Natural killer cell treated with Interleukin-12 subunit alpha and Interleukin-12 subunit beta and Interleukin-15 and Interleukin-18, amount 100 ng/mL, for 72 hours (primary cell): ENCODE data around the gene SNRNP25. TPM values are rescaled to one million over a fixed set of nuclear protein-coding genes. Genes with fewer than 3 reads are reported as not detected.

Source experiments
- ATAC-seq, 2 donors: fragments of 150-1000 bp; cut with Tn5 transposase in 1 of 2; sonication (Bioruptor Pico), chemical (Tn5 transposase) in 1 of 2; 2 replicates each; pipeline ENCODE4 v1.10.0; 2021
- DNase-seq: peaks from one replicate; pipeline ENCODE4 v3.0.0; 2022; ENCODE audit warnings: low spot score
- H3K27ac Mint-ChIP-seq, 2 donors: 1 replicate in 1 of 2; 2 replicates in 1 of 2; pipeline ENCODE4 v1.8.0; 2022; ENCODE audit warnings: mixed read lengths in 2 of 2, mild to moderate bottlenecking in 1 of 2, moderate library complexity in 1 of 2
- H3K27me3 Mint-ChIP-seq, 2 donors: 1 replicate in 1 of 2; 2 replicates in 1 of 2; pipeline ENCODE4 v1.8.0; 2022; ENCODE audit warnings: mixed read lengths in 2 of 2
- H3K36me3 Mint-ChIP-seq: one replicate; pipeline ENCODE4 v1.8.0; 2022; ENCODE audit warnings: mixed read lengths
- H3K4me1 Mint-ChIP-seq, 2 donors: 1 replicate in 1 of 2; 2 replicates in 1 of 2; pipeline ENCODE4 v1.8.0; 2022; ENCODE audit warnings: low read depth in 2 of 2, mixed read lengths in 2 of 2, mild to moderate bottlenecking in 1 of 2
- H3K4me3 Mint-ChIP-seq: one replicate; pipeline ENCODE4 v1.8.0; 2022; ENCODE audit warnings: mixed read lengths
- H3K9me3 Mint-ChIP-seq: 2 replicates; pipeline ENCODE4 v1.8.0; 2022; ENCODE audit warnings: mixed read lengths
- total RNA-seq, 2 donors: library from RNA; stranded (reverse); gene quantifications; one replicate each; pipeline ENCODE4 v1.2.3, GENCODE V29; 2022

The SNRNP25 gene
- total RNA-seq, 2 donors from 2014 or later: 35.6 to 39.8 TPM

DNA sequence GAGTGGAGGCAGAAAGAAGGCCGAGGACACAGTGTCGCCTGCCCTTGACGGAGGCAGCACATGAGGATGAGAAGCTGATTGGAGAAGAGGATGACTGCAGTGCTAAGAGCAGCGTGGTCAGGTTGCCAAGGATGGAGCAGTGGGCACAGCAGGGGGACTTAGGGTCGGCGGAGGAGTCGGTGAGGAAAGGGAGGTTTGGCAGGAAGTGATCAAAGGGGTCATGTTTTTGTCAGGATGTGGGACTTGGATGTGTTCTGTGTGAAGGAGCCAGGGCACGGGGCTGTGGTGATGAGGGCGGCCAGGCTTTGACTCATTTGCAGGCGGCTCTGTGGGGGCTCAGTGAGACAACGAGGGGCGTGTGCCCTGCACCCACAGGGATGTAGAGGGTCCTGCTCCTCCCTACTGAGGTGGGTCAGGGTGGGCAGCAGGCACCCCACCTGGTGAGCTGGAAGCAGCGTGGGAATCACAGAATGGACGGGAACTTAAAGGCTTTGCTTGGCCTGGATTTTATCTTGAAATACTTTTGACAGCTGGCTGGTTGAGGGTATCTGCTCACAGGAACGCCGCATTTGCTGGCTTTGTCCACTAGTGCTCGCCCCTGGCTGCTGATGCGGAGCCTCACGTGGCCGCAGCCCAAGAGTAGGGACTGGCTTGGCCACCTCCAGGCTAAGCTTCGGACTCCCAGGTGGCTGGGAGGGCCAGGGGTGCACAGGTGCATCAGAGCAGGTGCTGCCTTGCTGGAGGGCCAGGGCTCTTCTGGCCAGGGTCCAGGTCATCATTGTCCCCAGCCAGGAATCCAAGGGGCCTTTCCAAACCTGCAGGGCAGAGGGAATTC lies 30.4 kb downstream of the SNRNP25 start:
- peak overlapping the region; percentile 84 to 91 for H3K27ac Mint-ChIP-seq
- no peaks in the 10 kb centered on the region for H3K36me3 Mint-ChIP-seq
- H3K4me1 Mint-ChIP-seq: peaks cover 22 to 41% of the 10 kb centered on the region in 2 donors
- ATAC-seq (peak in 1 of 2 donors; percentile 57), DNase-seq (no peak)
- H3K4me3 Mint-ChIP-seq: peak overlapping the region; percentile 74
- no peaks in the 10 kb centered on the region for H3K9me3 Mint-ChIP-seq
- no peaks in the 10 kb centered on the region for H3K27me3 Mint-ChIP-seq

DNA sequence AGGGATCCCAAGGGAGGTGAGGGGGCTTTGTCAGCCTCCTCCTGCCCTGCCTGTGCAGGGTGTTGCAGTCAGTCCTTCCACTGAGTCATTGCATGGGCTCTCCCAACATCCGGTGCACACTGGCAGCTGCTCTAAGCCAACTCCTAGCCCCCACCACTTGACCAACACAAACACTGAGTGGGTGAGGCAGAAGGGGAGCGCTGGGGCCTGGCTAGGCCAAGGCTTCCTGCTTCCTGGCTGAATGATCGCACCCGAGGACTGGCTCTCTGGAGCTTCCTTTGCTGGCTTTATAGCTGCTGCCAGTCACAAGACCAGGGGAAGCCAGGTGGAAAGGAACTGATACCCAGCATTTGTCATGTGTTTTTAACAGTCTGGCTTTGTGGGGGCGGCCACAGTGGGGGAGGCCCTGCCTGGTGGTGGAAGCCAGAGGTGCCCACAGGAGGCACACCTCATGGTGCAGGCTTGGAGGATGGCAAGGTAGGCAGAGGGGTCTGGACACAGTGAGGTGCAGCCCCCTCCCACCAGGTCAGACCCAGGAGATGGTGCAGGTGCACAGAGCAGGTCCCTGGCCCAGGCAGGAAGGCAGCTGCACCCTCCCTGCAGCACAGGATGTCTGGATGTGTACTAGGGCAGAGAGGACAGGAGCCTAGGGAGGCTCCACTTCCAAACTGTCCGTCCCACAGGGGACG lies 31.2 kb downstream of the SNRNP25 start:
- Mint-ChIP-seq H3K36me3 (no peaks in the 10 kb centered on the region), H3K9me3 (no peaks in the 10 kb centered on the region), H3K27ac (peak overlapping the region; percentile 84 to 91), H3K4me3 (peak overlapping the region; percentile 50), H3K27me3 (no peaks in the 10 kb centered on the region), H3K4me1 (peaks cover 19 to 32% of the 10 kb centered on the region in 2 donors)
- peak; percentile 92 to 95 for ATAC-seq
- DNase-seq: peak; percentile 86

DNA sequence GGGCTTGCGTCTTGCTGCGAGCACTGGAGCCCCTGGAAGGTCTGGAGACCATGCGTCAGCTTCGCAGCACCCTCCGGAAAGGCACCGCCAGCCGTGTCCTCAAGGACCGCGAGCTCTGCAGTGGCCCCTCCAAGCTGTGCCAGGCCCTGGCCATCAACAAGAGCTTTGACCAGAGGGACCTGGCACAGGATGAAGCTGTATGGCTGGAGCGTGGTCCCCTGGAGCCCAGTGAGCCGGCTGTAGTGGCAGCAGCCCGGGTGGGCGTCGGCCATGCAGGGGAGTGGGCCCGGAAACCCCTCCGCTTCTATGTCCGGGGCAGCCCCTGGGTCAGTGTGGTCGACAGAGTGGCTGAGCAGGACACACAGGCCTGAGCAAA lies 31.8 kb downstream of the SNRNP25 start:
- DNase-seq (no peak), ATAC-seq (no peak)
- H3K4me3 Mint-ChIP-seq: no peak overlapping the region
- no peaks in the 10 kb centered on the region for H3K9me3 Mint-ChIP-seq
- peak overlapping the region in 1 of 2 donors; percentile 84 for H3K27ac Mint-ChIP-seq
- peaks cover 19 to 29% of the 10 kb centered on the region in 2 donors for H3K4me1 Mint-ChIP-seq
- no peaks in the 10 kb centered on the region for H3K27me3 Mint-ChIP-seq
- H3K36me3 Mint-ChIP-seq: no peaks in the 10 kb centered on the region

- Mint-ChIP-seq H3K27ac (peak overlapping the region; percentile 46 to 69), H3K4me3 (no peak overlapping the region), H3K27me3 (no peaks in the 10 kb centered on the region), H3K36me3 (no peaks in the 10 kb centered on the region), H3K9me3 (no peaks in the 10 kb centered on the region), H3K4me1 (peaks cover 19 to 28% of the 10 kb centered on the region in 2 donors)
- no peak for ATAC-seq
- no peak for DNase-seq
Measured at GRCh38 chr16:85865-86264, 32.2 kb downstream of the SNRNP25 start.

DNA sequence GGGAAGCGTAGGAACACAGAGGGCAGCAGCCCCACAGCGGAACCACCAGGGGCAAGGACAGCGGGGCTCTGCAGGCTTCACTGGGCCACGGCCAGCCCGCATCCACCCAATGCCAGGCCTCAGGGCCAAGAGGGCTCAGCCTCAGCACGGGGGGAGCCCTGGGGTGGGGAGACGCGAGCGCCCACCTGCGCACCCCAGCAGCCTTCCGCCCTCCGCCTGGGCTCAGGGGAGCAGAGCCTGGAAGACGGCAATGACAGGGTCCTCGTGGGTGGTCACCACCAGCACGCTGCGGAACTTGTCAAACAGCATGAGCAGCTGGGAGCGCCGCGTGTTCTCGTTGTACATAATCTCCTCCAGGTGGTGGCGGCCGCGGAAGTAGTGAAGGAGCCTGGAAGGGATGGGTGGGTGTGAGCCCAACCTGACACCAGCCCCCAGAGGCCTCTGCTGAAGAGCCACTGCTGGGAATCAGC lies 32.9 kb downstream of the SNRNP25 start:
- DNase-seq (no peak), ATAC-seq (no peak)
- H3K27ac Mint-ChIP-seq: peak overlapping the region in 1 of 2 donors; percentile 69
- peaks cover 19 to 26% of the 10 kb centered on the region in 2 donors for H3K4me1 Mint-ChIP-seq
- no peaks in the 10 kb centered on the region for H3K27me3 Mint-ChIP-seq
- no peaks in the 10 kb centered on the region for H3K36me3 Mint-ChIP-seq
- no peak overlapping the region for H3K4me3 Mint-ChIP-seq
- H3K9me3 Mint-ChIP-seq: no peaks in the 10 kb centered on the region

DNA sequence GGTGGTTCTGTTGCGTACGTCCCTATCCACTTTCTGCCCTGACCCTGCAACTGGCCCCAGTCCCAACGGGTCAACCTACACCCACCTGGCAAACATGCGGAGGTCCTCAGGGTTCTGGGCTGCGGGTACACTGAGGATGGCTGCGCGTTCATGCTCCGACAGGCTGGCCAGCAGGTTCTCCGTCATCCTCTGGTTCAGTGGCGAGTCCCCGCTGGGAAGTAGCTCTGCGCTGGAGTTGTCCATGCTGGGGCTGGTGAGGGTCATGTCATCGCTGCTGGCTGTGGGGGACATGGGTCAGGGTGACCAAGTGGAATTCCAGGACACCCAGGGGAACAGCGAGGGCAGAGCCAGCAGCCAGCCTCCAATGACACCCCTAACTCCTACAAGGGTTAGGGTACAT lies 35.0 kb downstream of the SNRNP25 start:
- Mint-ChIP-seq H3K27ac (no peak overlapping the region), H3K4me3 (no peak overlapping the region), H3K9me3 (no peaks in the 10 kb centered on the region), H3K36me3 (no peaks in the 10 kb centered on the region), H3K27me3 (no peaks in the 10 kb centered on the region), H3K4me1 (peaks cover 16 to 19% of the 10 kb centered on the region in 2 donors)
- no peak for DNase-seq
- no peak for ATAC-seq

- peaks cover 6 to 10% of the 10 kb centered on the region in 2 donors for H3K4me1 Mint-ChIP-seq
- ATAC-seq (no peak), DNase-seq (no peak)
- no peak overlapping the region for H3K27ac Mint-ChIP-seq
- H3K9me3 Mint-ChIP-seq: no peaks in the 10 kb centered on the region
- no peak overlapping the region for H3K4me3 Mint-ChIP-seq
- no peaks in the 10 kb centered on the region for H3K36me3 Mint-ChIP-seq
- no peaks in the 10 kb centered on the region for H3K27me3 Mint-ChIP-seq
Measured at GRCh38 chr16:89391-90302, 36.0 kb downstream of the SNRNP25 start.

DNA sequence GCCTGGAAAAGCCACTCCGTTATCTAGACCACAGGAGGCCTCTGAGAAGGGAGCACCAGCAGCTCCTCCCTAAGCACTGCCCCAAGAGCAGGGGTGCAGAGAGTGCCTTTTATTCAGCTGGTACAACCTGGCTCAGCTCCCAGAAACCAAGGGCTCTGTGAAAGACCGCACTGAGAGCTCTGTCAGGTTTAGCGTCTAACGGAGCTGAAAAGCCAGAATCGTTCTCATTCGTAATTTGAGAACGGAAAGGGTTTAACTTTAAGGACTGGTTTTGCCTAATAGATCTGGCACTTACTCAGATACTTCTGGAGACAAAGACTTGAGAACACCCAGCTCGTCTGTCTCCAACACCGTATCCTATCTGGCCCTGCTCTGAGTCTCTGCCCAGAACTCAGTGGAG lies 37.9 kb downstream of the SNRNP25 start:
- Mint-ChIP-seq H3K4me1 (no peaks in the 10 kb centered on the region), H3K4me3 (no peak overlapping the region), H3K27me3 (no peaks in the 10 kb centered on the region), H3K27ac (no peak overlapping the region), H3K9me3 (no peaks in the 10 kb centered on the region), H3K36me3 (no peaks in the 10 kb centered on the region)
- DNase-seq: no peak
- ATAC-seq: no peak

DNA sequence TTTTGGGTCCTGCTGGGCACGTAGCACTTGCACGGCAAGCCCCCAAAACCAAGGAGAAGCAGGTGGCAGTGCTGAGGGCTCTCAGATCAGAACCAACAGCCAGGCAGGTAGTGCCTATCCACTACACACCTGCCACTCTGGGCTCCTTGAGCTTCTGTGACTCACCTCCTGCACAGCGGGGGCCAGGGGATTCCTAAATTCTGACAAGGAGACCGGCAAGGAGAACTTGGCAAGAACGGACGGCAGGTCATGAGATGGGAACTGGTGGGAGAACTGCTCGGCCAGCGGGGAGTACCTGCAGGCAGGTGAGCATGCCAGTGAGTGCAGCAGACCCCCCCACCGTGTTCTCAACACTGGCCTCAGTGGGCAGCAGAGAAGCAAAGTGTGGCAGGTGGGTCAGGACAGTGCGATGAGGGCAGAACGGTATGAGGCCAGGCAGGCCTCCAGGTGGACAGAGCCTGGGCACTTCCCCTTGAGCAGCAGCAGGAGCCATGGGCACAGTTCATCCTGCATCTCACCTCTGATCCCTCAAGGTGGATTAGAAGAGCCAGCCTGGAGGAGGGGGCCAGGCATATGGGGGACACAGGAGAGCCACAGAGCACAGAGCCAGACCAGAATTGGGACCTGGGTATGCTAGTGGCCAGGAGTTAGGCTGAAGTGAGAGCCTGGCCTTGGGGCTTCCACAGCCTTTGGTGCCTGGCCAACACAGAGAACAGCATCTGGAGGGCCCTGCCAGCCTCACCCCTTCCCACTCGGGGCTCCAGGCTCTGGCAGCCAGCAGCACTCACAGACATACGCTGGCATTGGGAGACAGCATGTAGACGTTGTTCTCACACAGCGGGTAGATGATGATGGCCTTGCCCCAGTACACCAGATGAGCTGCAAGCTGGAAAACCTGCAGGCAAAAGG lies 39.1 kb downstream of the SNRNP25 start:
- Mint-ChIP-seq H3K4me1 (peaks cover 3 to 4% of the 10 kb centered on the region in 2 donors), H3K4me3 (no peak overlapping the region), H3K27ac (no peak overlapping the region), H3K27me3 (no peaks in the 10 kb centered on the region), H3K9me3 (no peaks in the 10 kb centered on the region), H3K36me3 (no peaks in the 10 kb centered on the region)
- DNase-seq (no peak), ATAC-seq (no peak)

GRCh38 chr16:94918-95265 lies 41.3 kb downstream of the SNRNP25 start:
- ATAC-seq: no peak
- Mint-ChIP-seq H3K27me3 (no peaks in the 10 kb centered on the region), H3K9me3 (no peaks in the 10 kb centered on the region), H3K27ac (no peak overlapping the region), H3K4me3 (no peak overlapping the region), H3K4me1 (peaks cover 3 to 4% of the 10 kb centered on the region in 2 donors), H3K36me3 (no peaks in the 10 kb centered on the region)
- no peak for DNase-seq

DNA sequence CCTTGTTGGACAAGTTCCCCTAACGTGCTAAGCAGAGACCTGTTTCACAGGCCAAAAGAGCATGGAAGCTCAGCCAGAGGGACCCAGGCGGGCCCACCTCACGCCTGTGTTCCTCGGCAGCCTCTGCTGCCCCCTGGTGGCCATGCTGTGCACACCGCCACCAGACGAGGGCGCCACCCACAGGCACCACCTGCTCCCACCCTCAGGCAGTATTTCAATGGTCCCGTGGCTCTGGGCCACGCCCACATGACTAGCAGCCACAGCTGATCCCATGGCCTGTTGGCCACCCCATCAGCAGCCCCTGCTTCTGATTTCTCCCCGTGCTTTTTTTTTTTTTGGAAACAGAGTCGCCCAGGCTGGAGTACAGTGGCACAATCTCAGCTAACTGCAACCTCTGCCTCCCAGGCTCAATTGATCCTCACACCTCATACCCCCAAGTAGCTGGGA lies 43.3 kb downstream of the SNRNP25 start:
- Mint-ChIP-seq H3K27me3 (no peaks in the 10 kb centered on the region), H3K36me3 (no peaks in the 10 kb centered on the region), H3K9me3 (no peaks in the 10 kb centered on the region), H3K4me1 (peaks cover 3 to 4% of the 10 kb centered on the region in 2 donors), H3K27ac (no peak overlapping the region), H3K4me3 (no peak overlapping the region)
- DNase-seq: peak; percentile 87
- peak; percentile 93 to 95 for ATAC-seq

DNA sequence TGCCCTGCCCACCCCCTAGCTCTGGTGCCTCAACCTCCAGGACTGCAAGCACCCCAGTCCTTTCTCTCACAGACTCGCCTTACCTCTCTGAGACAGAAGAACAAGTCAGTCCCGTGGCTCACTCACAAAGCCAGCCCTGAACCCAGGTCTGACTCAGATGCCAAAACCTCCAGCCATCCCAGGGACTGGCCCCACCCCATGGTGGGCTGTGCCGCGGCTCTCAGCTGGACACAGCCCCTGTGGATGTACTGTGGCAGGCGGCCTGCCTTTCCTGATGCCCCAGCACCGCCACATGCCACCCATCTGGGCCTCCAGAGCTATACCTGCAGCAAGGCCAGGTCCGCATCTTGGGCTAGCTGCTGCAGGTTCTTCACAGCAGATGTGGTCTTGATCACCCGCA lies 44.2 kb downstream of the SNRNP25 start:
- Mint-ChIP-seq H3K36me3 (no peaks in the 10 kb centered on the region), H3K4me3 (no peak overlapping the region), H3K27me3 (no peaks in the 10 kb centered on the region), H3K9me3 (no peaks in the 10 kb centered on the region), H3K4me1 (peaks cover 4 to 6% of the 10 kb centered on the region in 2 donors), H3K27ac (no peak overlapping the region)
- ATAC-seq (no peak), DNase-seq (no peak)

GRCh38 chr16:100989-101388 lies 47.4 kb downstream of the SNRNP25 start:
- Mint-ChIP-seq H3K4me1 (peaks cover 4 to 6% of the 10 kb centered on the region in 2 donors), H3K27ac (no peak overlapping the region), H3K36me3 (no peaks in the 10 kb centered on the region), H3K9me3 (no peaks in the 10 kb centered on the region), H3K27me3 (no peaks in the 10 kb centered on the region), H3K4me3 (no peak overlapping the region)
- ATAC-seq: no peak
- no peak for DNase-seq
